ENCODE results near the gene PRKCG.
"Not testable (repeated sequence)": the region's sequence is repeated elsewhere in the genome, so short reads cannot be mapped to it uniquely, and the experiment has no call there.

Gene PRKCG

GRCh38 chr19:53881482-53882390, at the start of gene PRKCG:
PRKCG (plus strand) TSS chr19:53882197; CDS start chr19:53882495, 298 bp downstream.
- peak; percentile 81 for DNase-seq
- H3K4me3 Mint-ChIP-seq, result peak within 1 kb of the TSS; percentile 19
- no peak within 1 kb of the TSS for H3K27ac Mint-ChIP-seq
- no peaks in the 10 kb centered on the region for H3K9me3 Mint-ChIP-seq
- CTCF ChIA-PET, result interaction anchor here (1.1 to 1.7 kb wide), 6 partner anchors 10 to 144 kb away, joined by 3 to 5 read pairs (median 4); no protein-coding TSS in a partner anchor
- H3K4me1 Mint-ChIP-seq, result peaks cover 29% of the 10 kb centered on the region
- no peaks in the 10 kb centered on the region for H3K27me3 Mint-ChIP-seq
- H3K36me3 Mint-ChIP-seq, result peaks cover 7% of the 10 kb centered on the region

- DNase-seq, H3K36me3 Mint-ChIP-seq, H3K4me3 Mint-ChIP-seq, CTCF ChIA-PET, H3K9me3 Mint-ChIP-seq, H3K4me1 Mint-ChIP-seq, H3K27ac Mint-ChIP-seq: not testable (repeated sequence)
- H3K27me3 Mint-ChIP-seq, result peaks cover 36% of the 10 kb centered on the region
Measured at GRCh38 chr19:53832861-53833260, 49.1 kb upstream of the PRKCG start.

DNA sequence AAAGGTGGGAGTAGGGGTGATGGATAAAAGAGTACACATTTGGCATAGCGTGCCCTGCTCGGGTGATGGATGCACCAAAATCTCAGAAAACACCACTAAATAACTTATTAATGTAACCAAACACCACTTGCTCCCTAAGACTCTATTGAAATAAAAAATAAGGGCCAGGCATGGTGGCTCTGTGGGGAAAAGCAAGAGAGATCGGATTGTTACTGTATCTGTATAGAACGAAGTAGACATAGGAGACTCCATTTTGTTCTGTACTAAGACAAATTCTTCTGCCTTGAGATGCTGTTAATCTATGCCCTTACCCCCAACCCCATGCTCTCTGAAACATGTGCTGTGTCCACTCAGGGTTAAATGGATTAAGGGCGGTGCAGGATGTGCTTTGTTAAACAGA, 43.6 kb upstream of the PRKCG start:
- H3K9me3 Mint-ChIP-seq, H3K27ac Mint-ChIP-seq, H3K36me3 Mint-ChIP-seq, DNase-seq, H3K27me3 Mint-ChIP-seq, H3K4me1 Mint-ChIP-seq, CTCF ChIA-PET, H3K4me3 Mint-ChIP-seq: not testable (repeated sequence)

GRCh38 chr19:53840241-53840640, 41.8 kb upstream of the PRKCG start:
- H3K4me1 Mint-ChIP-seq, H3K4me3 Mint-ChIP-seq, CTCF ChIA-PET, H3K36me3 Mint-ChIP-seq, H3K9me3 Mint-ChIP-seq, H3K27me3 Mint-ChIP-seq, H3K27ac Mint-ChIP-seq, DNase-seq: not testable (repeated sequence)

DNA sequence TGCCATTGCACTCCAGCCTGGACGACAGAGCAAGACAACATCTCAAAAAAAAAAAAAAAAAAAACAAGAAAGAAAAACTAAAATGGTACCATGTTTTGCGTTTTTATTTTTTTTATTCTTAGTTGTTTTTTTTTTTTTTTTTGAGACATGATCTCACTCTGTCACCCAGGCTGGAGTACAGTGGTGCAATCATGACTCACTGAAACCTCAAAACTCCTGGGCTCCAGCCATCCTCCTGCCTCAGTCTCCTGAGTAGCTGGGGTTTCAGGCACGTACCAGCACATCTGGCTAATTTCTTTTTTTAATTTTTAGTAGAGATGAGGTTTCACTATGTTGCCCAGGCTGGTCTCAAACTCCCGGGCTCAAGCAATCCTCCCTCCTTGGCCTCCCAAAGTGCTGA, 41.1 kb upstream of the PRKCG start:
- not testable (repeated sequence) for H3K36me3 Mint-ChIP-seq, H3K4me3 Mint-ChIP-seq, H3K27me3 Mint-ChIP-seq, DNase-seq, H3K9me3 Mint-ChIP-seq, H3K27ac Mint-ChIP-seq, H3K4me1 Mint-ChIP-seq
- CTCF ChIA-PET, result interaction anchor here (1.1 to 1.7 kb wide), 3 partner anchors 48 to 189 kb away, joined by 3 to 8 read pairs (median 3); no protein-coding TSS in a partner anchor

GRCh38 chr19:53844849-53845246, 37.1 kb upstream of the PRKCG start:
- Mint-ChIP-seq H3K9me3 (no peaks in the 10 kb centered on the region), H3K27me3 (peaks cover 15% of the 10 kb centered on the region), H3K27ac (no peak overlapping the region), H3K4me3 (no peak overlapping the region), H3K36me3 (no peaks in the 10 kb centered on the region), H3K4me1 (peaks cover 5% of the 10 kb centered on the region)
- DNase-seq, result no peak
- CTCF ChIA-PET, result no interaction called here

- DNase-seq, result no peak
- H3K27me3 Mint-ChIP-seq, result peaks cover 30% of the 10 kb centered on the region
- no peak overlapping the region for H3K4me3 Mint-ChIP-seq
- no peak overlapping the region for H3K27ac Mint-ChIP-seq
- H3K9me3 Mint-ChIP-seq, result no peaks in the 10 kb centered on the region
- CTCF ChIA-PET, result interaction anchor here (0.6 to 2.0 kb wide), 5 partner anchors 55 to 474 kb away, joined by 3 to 5 read pairs (median 3); no protein-coding TSS in a partner anchor
- peaks cover 9% of the 10 kb centered on the region for H3K4me1 Mint-ChIP-seq
- no peaks in the 10 kb centered on the region for H3K36me3 Mint-ChIP-seq
Measured at GRCh38 chr19:53847555-53847954, 34.4 kb upstream of the PRKCG start.

DNA sequence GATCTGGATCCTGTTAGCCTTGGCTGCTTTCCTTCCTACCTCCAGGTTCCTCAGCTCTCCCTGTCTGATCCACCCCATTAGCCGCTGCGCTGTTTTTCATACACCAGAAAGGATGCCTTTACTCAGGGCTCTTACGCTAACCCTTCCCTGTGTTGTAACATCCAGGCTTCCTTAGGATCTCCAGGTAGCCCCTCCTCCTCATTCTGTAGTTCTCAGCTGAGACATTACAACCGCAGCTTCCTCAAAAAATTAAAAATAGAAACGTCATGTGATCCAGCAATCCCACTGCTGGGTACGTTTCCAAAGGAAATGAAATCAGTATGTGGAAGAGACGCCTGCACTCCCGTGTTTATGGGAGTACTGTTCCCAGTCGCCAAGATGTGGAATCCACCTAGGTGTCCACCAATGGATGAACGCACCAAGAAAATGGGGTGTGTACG, 32.7 kb upstream of the PRKCG start:
- no peak overlapping the region for H3K27ac Mint-ChIP-seq
- DNase-seq, result no peak
- CTCF ChIA-PET, result interaction anchor here (2.0 kb wide), 1 partner anchor 176 kb away, joined by 5 read pairs; no protein-coding TSS in a partner anchor
- peaks cover 31% of the 10 kb centered on the region for H3K27me3 Mint-ChIP-seq
- H3K4me1 Mint-ChIP-seq, result peaks cover 20% of the 10 kb centered on the region
- H3K36me3 Mint-ChIP-seq, result no peaks in the 10 kb centered on the region
- no peaks in the 10 kb centered on the region for H3K9me3 Mint-ChIP-seq
- no peak overlapping the region for H3K4me3 Mint-ChIP-seq

DNA sequence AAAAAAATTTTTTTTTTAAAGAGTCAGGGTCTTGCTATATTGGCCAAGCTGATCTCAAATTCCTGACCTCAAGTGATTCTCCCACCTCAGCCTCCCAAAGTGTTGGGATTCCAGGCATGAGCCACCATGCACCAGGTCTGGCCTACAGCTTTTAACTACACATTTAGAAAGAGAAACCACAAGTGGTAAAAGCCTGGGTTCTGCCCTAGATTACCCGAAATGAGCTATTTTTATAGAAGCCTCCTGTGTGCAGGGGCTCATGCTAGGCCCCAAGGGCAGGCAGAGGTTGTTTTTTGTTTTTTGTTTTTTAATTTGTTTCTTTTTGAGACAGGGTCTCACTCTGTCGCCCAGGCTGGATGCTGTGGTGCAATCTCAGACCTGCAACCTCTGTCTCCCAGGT, 28.3 kb upstream of the PRKCG start:
- CTCF ChIA-PET, result interaction anchor here (0.9 to 1.7 kb wide), 6 partner anchors 11 to 176 kb away, joined by 3 to 9 read pairs (median 6); partner anchors contain the start of gene PRKCG
- peaks cover 36% of the 10 kb centered on the region for H3K27me3 Mint-ChIP-seq
- H3K27ac Mint-ChIP-seq, result no peak overlapping the region
- DNase-seq, result no peak
- no peaks in the 10 kb centered on the region for H3K36me3 Mint-ChIP-seq
- no peak overlapping the region for H3K4me3 Mint-ChIP-seq
- peaks cover 23% of the 10 kb centered on the region for H3K4me1 Mint-ChIP-seq
- no peaks in the 10 kb centered on the region for H3K9me3 Mint-ChIP-seq

DNA sequence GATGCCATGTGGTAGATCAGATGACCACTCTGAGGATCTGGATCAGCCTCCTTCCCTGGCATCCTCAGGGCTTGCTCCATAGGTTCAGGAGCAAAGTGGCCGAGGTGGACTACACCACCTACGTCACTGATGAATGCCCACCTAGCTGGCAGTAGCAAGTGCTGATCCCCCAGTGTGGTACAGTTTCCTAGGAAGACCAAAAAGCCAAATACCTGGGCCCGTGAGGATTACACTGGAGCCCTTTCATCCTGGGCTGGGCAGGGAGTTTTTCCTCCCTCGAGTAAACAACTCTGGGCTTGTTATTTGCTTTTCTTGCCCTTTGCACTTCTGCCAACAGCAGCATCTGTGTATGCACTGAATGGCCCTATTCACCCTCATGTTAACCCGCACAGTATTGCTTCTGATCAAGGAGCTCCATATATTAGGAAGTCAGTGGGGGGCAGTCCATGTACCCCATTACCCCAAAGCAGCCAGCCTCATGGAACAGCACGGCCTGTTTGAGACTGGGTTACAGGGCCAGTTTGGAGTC, 17.6 kb upstream of the PRKCG start:
- H3K27ac Mint-ChIP-seq, result no peak overlapping the region
- H3K4me3 Mint-ChIP-seq, result no peak overlapping the region
- no peaks in the 10 kb centered on the region for H3K36me3 Mint-ChIP-seq
- no peak for DNase-seq
- CTCF ChIA-PET, result no interaction called here
- H3K4me1 Mint-ChIP-seq, result peaks cover 23% of the 10 kb centered on the region
- H3K9me3 Mint-ChIP-seq, result no peaks in the 10 kb centered on the region
- peaks cover 30% of the 10 kb centered on the region for H3K27me3 Mint-ChIP-seq

DNA sequence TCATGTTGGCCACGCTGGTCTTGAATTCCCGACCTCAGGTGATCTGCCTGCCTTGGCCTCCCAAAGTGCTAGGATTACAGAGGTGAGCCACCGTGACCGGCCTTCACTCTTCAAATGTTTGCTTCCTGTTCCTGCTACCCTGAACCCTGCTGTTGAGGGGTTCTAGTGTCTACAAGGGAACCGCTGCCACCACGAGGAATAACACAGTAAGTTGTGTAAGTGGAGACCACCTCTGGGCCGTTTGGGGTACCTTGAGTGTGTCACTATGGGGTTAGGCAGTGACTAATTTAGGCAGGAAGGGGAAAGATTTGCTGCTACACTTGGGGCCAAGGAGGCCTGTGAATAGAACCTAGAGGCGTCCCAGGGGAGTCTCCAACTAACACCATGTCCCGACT, 16.5 kb upstream of the PRKCG start:
- peaks cover 4% of the 10 kb centered on the region for H3K36me3 Mint-ChIP-seq
- peaks cover 26% of the 10 kb centered on the region for H3K27me3 Mint-ChIP-seq
- no peaks in the 10 kb centered on the region for H3K9me3 Mint-ChIP-seq
- peaks cover 26% of the 10 kb centered on the region for H3K4me1 Mint-ChIP-seq
- DNase-seq, result no peak
- CTCF ChIA-PET, result interaction anchor here (1.3 to 1.6 kb wide), 3 partner anchors 12 to 14 kb away, joined by 3 to 6 read pairs (median 5); no protein-coding TSS in a partner anchor
- peak overlapping the region; percentile 82 for H3K27ac Mint-ChIP-seq
- peak overlapping the region; percentile 91 for H3K4me3 Mint-ChIP-seq

DNA sequence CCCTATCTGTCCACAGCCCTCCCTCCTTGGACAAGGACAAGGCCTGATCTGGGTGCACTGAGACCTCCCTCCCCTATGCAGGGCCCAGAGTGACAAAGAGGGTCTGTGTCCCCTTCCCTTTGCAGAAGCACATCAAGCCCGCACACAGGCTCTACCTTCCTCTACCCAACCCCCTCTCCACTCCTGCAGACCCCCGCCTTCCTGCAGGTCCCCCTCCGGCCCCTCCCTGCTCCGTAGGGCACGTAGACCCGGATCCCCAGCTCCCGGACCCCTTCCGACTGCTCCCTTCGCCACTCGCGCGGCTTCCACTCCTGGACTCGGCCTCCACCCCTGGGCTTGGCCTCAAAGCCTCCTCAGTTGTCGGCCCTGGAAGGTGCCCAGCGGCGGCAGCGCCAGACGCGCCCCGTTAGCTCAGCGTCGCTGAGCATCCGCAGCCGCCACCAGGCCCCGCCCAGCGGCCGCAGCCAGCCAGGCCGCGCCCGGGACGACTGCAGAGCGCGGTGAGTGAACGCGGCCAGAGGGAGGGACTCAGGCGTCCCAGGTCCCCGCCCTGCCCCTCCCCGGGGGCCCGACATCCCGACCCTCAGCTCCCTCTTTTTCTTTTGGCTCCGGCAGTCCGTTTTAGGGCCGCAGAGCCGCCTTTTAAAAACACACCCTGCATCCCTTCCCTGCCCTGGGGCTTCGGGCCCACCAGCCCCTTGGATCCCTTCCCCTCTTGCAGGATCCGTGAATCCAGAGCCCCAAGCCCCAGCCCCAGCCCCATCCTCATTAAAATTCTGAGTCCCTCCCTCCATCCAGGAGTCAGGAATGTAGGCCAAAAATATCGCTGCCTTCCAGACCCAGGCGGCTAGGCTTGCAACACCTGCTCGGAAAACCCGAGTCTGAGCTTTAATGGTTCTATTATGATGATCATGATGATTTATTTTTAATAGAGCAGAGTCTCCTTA, 15.8 kb upstream of the PRKCG start:
- Mint-ChIP-seq H3K27me3 (peaks cover 26% of the 10 kb centered on the region), H3K36me3 (peaks cover 10% of the 10 kb centered on the region), H3K4me3 (peak overlapping the region; percentile 91), H3K4me1 (peaks cover 32% of the 10 kb centered on the region), H3K27ac (peak overlapping the region; percentile 91), H3K9me3 (no peaks in the 10 kb centered on the region)
- CTCF ChIA-PET, result interaction anchor here (1.3 to 1.6 kb wide), 4 partner anchors 12 to 20 kb away, joined by 3 to 6 read pairs (median 5); no protein-coding TSS in a partner anchor
- peak; percentile 79 for DNase-seq

DNA sequence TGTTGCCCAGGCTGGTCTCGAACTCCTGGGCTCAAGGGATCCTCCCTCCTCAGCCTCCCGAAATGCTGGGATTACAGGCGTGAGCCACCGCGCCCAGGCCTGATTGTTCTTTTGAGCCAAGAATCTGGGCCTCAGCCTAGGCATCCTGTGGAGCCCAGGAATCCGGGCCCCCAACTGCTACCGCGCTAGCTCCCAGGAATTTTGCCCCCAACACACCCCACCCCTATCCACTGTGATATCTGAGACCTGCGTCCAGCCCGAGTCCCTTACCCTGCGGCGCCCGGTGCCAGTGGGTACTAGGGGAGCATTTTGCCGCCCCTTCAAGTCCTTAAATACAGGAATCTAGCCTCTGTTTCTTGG, 15.2 kb upstream of the PRKCG start:
- H3K4me3 Mint-ChIP-seq, result peak overlapping the region; percentile 91
- H3K4me1 Mint-ChIP-seq, result peaks cover 39% of the 10 kb centered on the region
- CTCF ChIA-PET, result interaction anchor here (1.3 to 1.6 kb wide), 4 partner anchors 12 to 19 kb away, joined by 3 to 6 read pairs (median 5); no protein-coding TSS in a partner anchor
- H3K27me3 Mint-ChIP-seq, result peaks cover 26% of the 10 kb centered on the region
- peaks cover 15% of the 10 kb centered on the region for H3K36me3 Mint-ChIP-seq
- H3K27ac Mint-ChIP-seq, result peak overlapping the region; percentile 91
- no peaks in the 10 kb centered on the region for H3K9me3 Mint-ChIP-seq
- DNase-seq, result no peak
